CD4-positive, alpha-beta T cell treated with Interferon gamma for 1 hour (primary cell): ENCODE results near the gene SSNA1.

ENCODE experiments used
- DNase-seq: peaks from one replicate; pipeline ENCODE4 v3.0.0-alpha.2; 2020

SSNA1 gene

DNA sequence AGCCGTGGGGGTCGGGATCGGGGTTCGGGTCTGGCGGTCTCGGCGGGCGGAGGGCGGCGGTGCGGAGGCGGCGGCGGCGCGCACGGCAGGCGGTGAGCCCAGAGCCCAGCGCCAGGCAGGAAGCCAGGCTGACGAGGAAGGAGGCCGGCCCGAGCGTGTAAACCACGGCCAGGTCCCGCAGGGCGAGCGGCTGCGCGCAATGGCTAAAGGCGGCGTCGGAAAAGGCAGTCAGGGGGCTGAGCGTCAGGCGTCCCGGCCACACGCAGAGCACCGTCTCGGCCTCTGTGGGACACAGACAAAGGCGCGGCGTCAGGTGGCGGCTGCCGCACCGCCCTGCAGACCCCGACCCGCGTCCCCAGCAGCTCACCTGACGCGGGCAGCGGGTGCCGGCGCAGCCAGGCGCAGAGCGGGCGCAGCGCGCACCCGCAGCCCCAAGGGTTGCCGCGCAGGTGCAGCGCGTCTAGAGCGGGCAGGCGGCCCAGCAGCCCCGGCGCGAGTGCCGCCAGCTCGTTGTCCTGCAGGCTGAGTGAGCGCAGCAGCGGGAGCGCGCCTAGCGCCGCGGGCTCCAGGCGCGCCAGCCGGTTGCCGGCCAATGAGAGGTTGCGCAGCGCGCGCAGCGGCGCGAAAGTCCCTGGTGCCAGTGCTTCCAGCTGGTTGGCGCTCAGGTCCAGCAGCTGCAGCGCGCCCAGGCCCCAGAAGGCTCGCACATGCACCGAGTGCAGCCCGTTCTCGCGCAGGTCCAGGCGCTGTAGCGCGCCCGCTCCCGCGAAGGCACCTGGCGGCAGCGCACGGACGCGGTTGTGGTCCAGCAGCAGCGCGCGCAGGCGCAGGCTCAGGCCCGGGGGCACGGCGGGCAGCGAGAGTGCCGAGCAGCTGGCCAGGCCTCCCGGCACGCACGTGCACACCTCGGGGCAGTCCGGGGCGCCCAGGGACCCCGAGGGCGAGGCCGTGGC is 19.3 kb upstream of the SSNA1 start:
- no peak for DNase-seq

DNA sequence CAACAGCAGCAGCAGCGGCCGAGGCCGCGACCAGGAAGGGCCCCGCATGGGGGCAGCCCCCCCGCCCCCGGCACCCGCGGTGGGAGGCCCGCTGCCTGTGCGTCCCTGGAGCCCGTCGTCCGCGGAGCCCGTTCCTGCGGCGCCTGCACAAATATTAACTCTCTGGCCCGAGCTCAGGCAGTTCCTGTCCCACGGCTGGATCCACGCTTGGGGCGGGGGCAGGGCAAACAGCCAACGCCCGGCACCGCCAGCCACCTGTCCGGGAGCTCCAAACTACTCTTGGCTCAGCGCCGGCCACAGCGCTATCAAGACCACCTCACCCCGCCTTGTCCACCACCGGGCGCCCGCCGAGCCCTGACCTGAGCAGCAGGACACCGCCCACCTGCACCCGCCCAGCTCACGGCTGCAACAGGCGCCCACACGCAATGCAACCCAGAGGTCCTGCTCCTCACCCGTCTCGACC is 18.5 kb upstream of the SSNA1 start, which contains the start of gene LRRC26:
TSS of gene LRRC26 (minus strand) at position 156 of the 463 bp plus-strand sequence. CDS start at position 48, 108 bp downstream.
- no peak for DNase-seq

DNA sequence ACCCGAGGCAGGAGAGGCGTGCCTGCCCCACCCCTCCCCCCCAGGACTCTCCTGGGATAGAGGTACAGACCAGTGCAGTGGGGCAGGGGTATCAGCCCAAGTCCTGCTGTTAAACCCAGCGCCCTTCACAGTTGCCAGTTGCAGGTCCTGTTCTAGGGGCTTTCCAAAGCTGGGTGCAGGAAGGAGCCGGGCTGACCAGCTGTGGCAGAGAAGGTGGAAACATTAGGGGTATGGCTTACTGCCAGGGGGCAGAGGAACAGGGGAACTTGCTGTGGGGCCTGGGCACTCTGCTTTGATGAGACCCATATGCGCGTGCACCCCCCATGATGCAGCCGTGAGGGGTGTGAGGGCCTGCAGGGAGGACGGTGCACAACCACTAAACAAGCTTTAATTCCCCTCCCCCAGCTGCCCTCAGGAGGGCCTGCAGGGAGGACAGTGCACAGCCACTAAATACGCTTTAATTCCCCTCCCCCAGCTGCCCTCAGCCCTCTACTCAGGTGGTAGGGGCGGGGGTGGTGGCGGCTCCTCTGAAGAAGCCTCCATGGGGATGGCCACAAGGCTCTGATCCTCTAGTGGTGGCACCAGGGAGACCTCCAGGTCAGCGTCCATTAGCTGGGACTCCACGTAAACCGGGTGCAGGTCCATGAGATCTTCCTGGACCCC is 17.9 kb upstream of the SSNA1 start:
- no peak for DNase-seq

DNA sequence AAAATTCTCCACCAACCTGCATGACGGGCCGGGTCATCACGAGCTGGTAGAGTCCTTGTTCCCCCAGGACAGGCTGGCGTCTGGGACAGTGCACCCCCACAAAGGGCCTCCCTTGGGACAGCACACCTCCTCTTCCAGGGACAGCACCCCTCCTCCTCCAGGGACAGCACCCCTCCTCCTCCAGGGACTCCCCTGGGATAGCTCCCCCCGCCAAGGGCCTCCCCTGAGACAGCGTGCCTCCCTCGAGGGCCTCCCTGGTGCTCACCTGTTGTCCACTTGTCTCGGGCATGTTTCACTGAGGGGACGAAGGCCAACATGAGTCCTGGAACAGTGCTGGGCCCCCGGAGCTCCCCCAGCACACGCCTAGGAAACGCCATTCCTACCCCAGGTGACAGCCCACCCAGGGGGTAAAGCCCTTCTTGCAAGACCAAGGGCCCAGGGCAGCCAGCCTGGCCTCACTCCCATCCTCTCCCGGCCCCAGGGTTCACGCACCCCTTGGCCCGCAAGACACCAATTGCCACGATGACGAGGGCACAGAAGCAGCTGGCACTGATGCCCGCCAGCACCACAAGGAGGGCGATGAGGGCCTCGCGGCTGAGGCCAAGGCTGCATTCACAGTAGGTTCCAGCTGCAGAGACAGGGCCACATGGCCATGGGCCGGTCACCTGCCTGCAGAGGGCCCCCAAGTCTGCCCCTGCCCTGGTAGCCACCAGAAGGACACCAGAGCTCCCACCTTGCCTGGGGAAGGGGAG is 17.2 kb upstream of the SSNA1 start:
- no peak for DNase-seq

DNA sequence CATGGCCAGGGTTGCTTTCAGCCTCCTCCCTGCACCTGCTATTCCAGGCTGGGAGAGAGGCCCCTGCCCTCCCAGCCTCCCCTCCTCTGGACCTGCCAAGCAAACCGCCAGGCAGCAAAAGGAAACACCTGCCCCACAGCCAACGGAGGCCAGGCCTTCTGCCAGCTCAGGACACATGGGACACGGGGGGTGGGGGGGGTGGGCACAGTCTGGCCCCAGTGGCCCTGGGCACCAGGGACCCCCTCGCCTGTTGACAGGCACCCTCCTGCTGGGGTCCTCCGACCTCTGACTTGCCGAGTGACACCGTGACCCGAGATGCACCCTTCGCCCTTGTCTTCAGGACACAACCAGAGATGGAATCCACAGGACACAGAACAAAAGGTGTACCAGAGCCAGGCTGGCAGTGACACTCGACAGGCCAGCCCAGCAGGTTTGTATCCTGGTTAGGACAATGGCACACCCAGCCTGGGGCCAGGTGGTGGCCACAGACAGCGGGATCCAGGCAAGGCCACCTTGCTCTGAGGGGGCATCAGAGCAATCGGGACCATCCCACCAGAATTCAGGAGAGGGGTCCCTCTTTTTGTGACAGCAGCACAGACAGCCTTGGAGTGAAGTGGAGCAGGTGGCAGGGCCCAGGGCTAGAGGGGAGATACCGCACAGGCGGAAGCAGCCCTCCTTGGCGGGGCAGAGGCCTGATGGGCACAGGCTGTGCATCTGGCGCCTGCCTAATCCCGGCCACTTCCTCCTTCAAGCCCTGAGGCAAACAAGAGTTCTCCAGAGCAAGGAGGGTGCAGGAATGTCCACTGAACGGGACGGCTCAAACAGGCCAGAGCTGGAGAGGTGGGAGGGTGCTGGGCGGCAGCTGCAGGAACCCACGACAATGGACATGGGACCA is 15.3 kb upstream of the SSNA1 start:
- DNase-seq: no peak

DNA sequence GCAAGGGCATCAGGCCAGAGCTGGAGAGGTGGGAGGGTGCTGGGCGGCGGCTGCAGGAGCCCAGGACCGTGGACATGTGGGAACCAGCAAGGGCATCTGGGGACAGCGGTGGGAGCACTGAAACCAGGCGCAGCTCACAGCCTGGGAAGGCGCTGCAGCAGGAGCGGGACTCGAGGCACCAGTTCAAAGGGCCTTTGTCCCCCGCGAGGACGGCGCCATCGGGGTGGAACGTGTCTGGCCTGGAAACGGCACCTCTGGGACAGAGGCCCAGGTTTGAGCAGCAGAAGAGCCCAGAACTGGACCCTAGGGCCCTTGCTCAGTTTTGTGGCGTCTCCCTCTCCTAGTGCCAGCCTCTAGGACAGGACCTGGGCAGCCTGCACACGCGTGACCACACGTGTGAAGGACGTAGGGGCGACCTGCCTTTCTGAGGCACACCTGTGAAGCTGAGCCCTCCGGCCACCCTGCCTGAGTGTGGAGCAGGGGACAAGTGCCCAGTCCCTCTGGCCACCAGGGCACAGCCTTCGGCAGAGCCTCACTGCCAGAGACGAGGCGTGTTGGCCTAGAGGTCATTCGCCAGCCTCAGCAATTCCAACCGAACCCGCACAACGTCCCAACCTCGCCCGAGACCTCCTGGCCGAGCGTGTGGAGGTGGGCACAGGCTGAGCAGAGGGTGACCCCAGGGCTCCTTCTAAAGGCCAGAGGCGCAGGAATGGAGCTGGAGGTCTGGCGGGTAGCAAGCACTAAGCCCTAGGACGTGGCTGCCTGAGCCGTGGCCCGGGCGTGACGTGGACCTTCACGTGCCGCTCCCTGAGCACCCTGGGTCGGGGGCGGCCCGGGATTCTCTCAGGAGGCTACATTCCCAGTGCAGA is 14.4 kb upstream of the SSNA1 start:
- no peak for DNase-seq

DNA sequence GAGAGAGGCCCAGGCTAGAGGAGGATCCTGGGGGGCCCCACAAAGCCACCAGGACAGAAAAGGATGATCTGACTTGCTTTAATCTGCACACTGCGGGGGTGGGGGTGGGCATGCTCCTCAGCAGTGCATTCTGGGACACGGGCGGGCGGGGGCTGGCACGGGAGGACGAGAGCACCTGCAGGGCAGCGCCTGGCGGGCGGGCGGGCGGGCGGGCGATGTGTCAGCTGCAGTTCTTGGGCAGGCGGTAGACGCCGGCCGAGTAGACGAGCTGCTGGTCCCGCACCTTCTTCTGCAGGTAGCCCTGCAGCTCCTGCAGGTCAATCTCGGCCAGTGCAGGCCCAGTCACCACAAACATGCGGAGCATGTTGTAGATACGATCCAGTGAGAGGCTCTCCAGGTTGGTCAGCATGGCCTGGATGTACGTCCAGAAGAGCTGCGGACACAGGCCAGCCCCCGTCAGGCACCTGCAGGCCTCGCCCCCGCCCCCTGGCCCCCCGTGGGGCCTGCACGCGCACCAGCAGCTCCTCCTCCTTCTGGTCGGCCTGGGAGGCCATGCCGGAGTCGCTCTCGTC is 13.7 kb upstream of the SSNA1 start:
- DNase-seq: no peak

DNA sequence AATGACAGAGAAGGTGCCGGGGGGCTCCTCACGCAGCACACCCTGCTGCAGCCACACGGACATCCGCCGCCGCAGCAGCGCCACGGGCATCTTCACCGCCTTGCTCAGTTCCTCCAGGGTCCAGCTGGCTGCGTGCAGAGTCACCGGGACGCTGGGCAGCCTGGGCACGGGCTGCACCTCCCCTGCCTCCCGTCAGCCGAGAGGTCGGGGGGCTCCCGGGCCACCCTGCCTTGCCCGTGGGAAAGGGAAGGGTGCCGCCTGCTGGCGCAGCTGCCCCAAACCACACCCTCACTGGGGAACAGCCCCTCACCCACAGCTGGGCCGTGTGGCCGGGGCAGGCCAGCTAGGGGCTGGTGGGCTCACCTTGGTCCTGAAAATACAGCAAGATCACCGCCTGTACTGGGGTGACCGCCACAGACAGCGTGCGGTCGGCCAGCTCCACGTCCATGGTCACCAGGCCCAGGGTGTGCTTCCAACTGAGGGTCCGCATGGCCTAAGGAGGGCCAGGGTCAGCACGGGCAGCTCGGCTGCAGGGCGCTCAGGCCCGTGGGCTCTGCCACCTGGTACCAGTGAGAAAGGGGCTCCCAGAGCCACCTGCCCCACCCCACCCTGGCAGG is 13.0 kb upstream of the SSNA1 start:
- DNase-seq: no peak

DNA sequence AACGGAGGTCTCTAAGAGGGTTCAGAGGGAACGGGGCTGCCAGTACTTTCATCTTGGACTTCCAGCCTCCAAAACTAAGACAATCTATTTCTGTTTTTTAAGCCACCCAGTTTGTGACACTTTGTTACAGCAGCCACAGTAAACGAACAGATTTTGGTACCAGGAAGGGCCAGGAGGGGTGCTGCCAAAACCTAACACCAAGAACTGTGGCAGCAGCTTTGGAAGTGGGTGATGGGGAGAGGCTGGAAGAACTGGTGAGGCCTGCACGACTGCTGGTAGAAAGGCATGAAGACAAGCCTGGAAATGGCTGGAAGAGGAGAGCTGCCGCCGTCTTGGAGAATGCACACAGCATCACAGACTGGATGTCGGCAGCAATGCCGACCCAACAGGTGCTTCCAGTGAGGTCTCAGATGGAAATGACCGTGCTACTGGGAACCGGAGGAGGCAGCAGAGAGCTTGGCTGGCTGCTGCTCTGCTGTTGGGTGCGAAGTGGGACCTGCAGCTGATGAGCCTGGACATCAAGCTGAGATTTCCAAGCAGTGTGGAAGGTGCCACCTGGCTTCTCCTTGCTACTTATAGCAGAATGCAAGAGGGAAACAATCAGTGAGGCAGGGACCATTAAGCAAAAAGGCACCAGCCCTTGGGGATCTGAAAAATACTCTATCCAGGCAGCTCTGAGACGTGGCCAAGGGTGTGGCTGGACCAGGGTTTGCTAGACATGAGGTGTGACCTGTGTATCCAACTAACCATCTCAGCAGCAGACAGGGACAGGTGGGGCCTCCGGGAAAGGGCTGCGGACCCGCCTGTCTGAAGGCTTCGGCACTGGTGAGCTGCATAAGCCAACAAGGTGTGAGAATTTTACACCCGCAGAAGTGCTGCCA is 11.9 kb upstream of the SSNA1 start:
- DNase-seq: peak; percentile 23

DNA sequence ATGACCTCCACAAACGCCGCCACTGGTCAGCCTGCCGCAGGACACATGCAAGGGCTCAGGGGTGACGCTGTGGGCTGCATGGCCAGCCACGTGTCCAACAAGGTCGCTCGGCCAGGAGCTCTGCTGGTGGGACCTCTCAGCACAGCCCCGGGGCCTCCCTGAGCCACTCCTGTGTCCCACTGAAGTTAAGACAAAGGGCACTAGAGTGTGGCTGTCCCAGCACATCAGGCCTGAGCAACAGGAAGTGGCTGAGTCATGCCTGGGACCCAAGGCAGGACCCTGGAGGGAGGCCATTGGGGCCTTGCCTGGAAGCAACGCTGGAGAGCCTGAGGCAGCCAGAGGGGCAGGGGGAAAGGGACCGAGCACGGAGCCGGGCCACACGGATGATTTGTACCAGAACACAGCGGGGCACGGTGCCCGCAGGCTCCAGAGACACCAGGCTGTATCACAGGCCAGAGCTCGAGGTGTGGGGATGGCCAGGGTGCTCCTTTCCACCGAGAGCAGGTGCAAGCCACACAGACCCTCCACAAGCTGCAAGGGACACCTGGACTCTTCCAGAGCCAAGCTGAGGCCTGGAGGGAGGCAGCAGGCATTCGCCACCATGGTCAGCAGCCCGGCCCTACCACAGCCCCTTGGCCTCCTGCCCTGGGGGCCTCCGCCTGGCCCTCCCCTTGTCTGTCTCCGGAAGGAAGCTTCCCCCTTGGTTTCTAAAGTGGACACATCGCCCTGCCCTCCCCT is 10.1 kb upstream of the SSNA1 start:
- no peak for DNase-seq

DNA sequence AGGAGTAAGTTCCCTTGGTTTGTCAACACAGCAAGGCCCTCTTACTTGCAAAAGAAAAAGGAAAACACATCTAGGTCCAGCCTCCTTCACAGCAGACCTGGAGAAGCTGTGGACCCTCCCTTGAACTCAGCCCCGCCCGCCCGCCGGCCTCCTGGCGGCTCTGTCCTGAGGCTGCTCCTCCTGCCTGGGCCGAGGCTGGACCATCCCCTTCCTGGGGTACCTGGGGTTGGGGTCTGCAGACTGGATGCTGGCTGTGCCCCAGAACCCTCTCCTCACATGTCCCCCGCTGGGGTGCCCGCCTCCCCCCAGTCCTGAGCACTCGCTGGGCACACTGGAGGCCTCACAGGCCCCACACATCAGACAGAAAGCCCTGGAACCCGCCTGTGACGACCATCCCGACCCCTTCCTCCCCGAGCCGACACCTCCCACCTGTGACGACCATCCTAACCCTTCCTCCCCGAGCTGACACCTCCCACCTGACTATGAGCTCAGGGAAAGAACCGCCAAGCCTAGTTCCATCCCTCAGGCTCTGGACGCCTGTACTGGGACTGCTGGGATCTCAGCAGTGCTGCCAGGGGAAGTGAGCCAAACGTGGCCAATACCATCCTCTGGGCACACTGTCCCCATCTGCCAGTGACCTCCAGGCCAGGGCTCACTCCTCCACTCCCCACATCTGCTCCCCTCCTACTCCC is 9.4 kb upstream of the SSNA1 start:
- DNase-seq: no peak

DNA sequence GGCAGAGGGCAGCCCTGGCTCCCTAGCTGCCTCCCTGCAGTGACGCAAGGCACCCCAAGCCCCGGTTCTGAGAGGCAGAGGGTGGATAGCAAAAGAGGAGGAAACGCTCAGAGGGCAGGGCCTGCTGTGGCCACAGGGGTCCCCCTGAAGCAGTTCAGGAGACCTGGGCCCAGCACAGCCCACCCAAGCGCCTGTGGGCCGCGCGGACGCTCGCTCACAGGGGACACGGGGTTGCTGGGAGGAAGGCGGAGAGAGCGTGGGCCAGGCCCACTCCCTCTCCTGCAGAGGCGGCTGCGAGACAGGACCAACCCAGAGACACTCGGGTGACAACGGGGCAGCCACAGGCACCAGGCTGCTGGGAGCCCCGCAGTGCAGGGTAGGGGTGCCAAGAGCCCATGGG is 8.7 kb upstream of the SSNA1 start:
- no peak for DNase-seq

DNA sequence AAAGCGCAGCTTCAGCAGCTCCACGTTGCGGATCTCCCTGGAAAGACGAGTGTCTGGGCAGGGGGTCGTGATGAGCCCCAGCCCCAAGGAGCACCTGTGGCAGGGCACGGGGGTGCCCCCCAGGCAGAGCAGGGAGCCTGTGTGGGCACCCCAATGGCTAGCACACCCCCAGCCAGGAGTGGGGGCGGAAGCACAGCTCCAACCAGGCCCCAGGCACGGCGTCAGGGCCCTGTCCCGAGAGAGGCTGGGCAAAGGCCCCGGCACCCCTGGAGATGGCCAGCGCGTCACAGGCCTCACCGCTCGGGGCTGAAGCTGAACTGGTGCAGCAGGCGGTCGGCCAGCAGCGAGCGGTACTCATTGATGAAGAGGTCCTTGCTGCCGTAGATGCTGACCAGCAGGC is 8.0 kb upstream of the SSNA1 start:
- DNase-seq: no peak

DNA sequence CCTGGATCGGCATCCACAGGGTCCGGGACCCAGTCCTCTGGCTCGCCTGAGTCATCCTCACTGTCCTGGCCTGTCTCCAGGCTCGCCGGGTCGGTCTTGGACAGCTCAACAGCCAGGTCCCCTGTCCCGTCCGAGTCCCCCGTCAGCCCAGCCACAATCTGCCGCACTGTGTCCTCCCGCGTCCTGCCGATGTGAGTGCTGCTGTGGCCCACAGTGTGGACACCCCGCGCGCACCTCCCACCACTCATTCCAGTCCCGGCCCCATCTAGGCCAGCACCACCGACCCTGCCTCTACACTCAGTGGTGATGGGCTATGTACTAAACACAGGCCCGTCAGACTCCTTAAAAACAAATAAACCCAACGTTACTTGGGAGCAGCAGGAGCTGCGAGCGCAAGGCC is 6.8 kb upstream of the SSNA1 start:
- DNase-seq: no peak

DNA sequence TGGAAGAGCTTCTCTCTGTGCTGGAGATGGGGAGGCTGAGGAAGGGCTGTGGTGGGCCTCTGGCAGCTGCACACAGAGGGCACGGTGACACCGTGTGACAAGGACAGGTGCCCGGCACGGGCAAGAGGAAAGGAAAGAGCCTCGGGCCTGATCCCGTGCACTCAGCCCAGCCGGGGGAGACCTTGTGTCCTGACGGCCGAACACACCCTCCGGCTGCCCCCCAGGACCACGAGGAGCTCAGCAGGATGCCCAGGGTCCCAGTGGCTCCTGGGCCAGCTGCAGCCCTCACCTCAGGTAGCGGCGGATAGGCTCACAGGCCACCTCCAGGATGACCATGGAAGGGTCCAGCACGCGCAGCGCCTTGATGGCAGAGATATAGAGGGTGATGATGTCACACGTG is 5.6 kb upstream of the SSNA1 start:
- no peak for DNase-seq

DNA sequence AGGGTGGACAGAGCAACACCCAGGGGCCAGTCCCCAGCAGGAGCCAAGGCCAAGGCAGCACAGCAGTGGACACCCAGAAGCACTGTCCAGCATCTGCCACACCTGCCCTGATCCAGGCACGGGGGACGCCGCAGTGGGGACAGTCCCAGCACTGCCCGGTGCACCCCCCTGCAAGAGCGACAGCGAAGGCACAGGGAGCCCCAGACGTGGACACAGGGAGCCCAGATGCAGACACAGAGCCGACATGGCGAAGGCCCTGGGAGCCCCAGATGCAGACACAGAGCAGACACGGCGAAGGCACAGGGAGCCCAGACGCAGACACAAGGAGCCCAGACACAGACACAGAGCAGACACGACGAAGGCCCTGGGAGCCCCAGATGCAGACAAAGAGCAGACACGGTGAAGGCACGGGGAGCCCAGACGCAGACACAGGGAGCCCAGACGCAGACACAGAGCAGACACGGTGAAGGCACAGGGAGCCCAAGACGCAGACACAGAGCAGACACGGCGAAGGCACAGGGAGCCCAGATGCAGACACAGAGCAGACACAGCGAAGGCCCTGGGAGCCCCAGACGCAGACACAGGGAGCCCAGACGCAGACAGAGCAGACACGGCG is 4.4 kb upstream of the SSNA1 start:
- no peak for DNase-seq

DNA sequence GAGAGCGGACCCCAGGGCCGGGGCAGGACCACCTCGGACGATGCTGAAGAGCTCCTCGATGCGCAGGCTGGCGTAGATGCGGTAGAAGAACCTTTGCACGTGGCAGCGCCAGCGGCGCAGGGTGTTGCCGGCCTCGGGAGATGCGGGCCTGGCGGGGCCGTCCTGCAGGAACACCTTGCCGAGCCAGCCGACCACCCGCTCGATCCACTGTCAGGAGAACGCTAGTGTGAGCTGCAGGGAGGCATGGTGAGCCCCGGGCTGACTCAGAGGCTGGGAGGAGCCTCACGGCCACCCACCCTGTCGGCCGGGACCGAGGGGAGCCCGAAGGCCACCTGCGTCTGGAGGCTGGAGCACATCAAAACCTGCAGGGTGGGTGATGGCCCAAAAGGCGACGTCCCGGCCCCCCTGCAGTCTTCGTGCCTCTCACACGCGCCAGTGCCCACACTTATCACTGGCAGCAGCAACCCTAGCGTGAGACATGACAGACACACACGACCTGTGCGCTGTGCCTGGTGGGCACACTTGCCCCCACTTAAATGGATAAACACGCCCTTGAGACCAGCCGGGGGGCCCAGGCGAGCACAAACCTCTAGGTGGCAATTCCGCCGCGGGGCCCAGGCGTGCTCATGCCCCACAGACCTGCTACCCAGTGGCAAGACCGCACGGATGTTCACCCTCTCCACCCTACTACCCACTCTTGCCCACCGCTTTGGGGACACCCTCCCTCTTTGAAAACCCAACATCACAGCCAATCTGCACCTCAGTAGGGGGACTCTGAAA is 3.4 kb upstream of the SSNA1 start:
- DNase-seq: no peak
